ENCODE measurements around the gene BCAR3.
"Not testable (repeated sequence)": the region's sequence is repeated elsewhere in the genome, so short reads cannot be mapped to it uniquely, and the experiment has no call there.

Gene BCAR3

GRCh38 chr1:93687542-93687941 is 5.9 kb upstream of the BCAR3 start:
- FAIRE-seq: no peak

- no peak for FAIRE-seq
Observed at GRCh38 chr1:93686504-93687250, 5.0 kb upstream of the BCAR3 start.

- no peak for FAIRE-seq
Observed at GRCh38 chr1:93685918-93686317, 4.3 kb upstream of the BCAR3 start.

- FAIRE-seq: no peak
Observed at GRCh38 chr1:93683234-93683633, 1.6 kb upstream of the BCAR3 start.

GRCh38 chr1:93681989-93682412 is 364 bp upstream of the BCAR3 start:
- FAIRE-seq: no peak

- FAIRE-seq: no peak
Observed at GRCh38 chr1:93680420-93681100, 1.1 kb downstream of the BCAR3 start.

GRCh38 chr1:93680076-93680419 is 1.6 kb downstream of the BCAR3 start:
- no peak for FAIRE-seq

- FAIRE-seq: no peak
Observed at GRCh38 chr1:93679546-93679945, 2.1 kb downstream of the BCAR3 start.

- no peak for FAIRE-seq
Observed at GRCh38 chr1:93678946-93679480, 2.6 kb downstream of the BCAR3 start.

- FAIRE-seq: no peak
Observed at GRCh38 chr1:93678491-93678890, 3.1 kb downstream of the BCAR3 start.

GRCh38 chr1:93677729-93678128 is 3.9 kb downstream of the BCAR3 start:
- FAIRE-seq: no peak

- no peak for FAIRE-seq
Observed at GRCh38 chr1:93676427-93676826, 5.2 kb downstream of the BCAR3 start.

- no peak for FAIRE-seq
Observed at GRCh38 chr1:93675931-93676330, 5.7 kb downstream of the BCAR3 start.

- no peak for FAIRE-seq
Observed at GRCh38 chr1:93675271-93675670, 6.4 kb downstream of the BCAR3 start.

- not testable (repeated sequence) for FAIRE-seq
Observed at GRCh38 chr1:93674071-93674470, 7.6 kb downstream of the BCAR3 start.

- no peak for FAIRE-seq
Observed at GRCh38 chr1:93673163-93673829, 8.3 kb downstream of the BCAR3 start.

- FAIRE-seq: no peak
Observed at GRCh38 chr1:93672477-93673162, 9.0 kb downstream of the BCAR3 start.

- FAIRE-seq: no peak
Observed at GRCh38 chr1:93672069-93672468, 9.6 kb downstream of the BCAR3 start.

- FAIRE-seq: no peak
Observed at GRCh38 chr1:93671099-93671621, 10.5 kb downstream of the BCAR3 start.

- no peak for FAIRE-seq
Observed at GRCh38 chr1:93670141-93670540, 11.5 kb downstream of the BCAR3 start.

GRCh38 chr1:93669369-93669768 is 12.3 kb downstream of the BCAR3 start:
- no peak for FAIRE-seq

GRCh38 chr1:93668951-93669350 is 12.7 kb downstream of the BCAR3 start:
- FAIRE-seq: no peak

GRCh38 chr1:93668121-93668520 is 13.5 kb downstream of the BCAR3 start:
- FAIRE-seq: no peak

Measured in TTC549 (cell line).